CD4-positive, CD25-positive, alpha-beta regulatory T cell (primary cell): ENCODE data around the gene ATOH8. TPM values are rescaled to one million over a fixed set of nuclear protein-coding genes. Genes with fewer than 3 reads are reported as not detected.

Experiments
- ATAC-seq, 2 donors: fragments of 150-1000 bp; cut with Tn5 transposase; one replicate each; pipeline ENCODE4 v1.10.0; 2021; ENCODE audit warnings: low read depth in 2 of 2, moderate number of reproducible peaks in 2 of 2, moderate library complexity in 1 of 2
- DNase-seq, 3 donors: peaks; one replicate each; pipeline versions ENCODE4 v3.0.0 to v3.0.0-alpha.2; 2012 to 2022; ENCODE audit warnings: mixed read lengths in 1 of 3
- H3K27ac ChIP-seq: one replicate; pipeline ENCODE4 v1.7.0; 2013; ENCODE audit warnings: mild to moderate bottlenecking, low read length; ENCODE audit not compliant: insufficient read depth, poor library complexity, severe bottlenecking
- H3K27me3 ChIP-seq: one replicate; pipeline ENCODE4 v1.7.0; 2013; ENCODE audit warnings: low read length; ENCODE audit not compliant: control insufficient read depth, insufficient read depth
- H3K36me3 ChIP-seq: one replicate; pipeline ENCODE4 v1.7.0; 2013; ENCODE audit warnings: mild to moderate bottlenecking, low read length, moderate library complexity; ENCODE audit not compliant: control insufficient read depth, insufficient read depth
- H3K4me1 ChIP-seq: 2 replicates; pipeline ENCODE4 v1.7.0; 2013; ENCODE audit warnings: mild to moderate bottlenecking, low read length; ENCODE audit not compliant: insufficient read depth, control insufficient read depth, poor library complexity, severe bottlenecking
- H3K4me3 ChIP-seq: one replicate; pipeline ENCODE4 v1.7.0; 2013; ENCODE audit warnings: low read depth, mild to moderate bottlenecking, low read length, moderate library complexity
- H3K9me3 ChIP-seq, 2 experiments: 1 replicate in 1 of 2; 2 replicates in 1 of 2; pipeline ENCODE4 v1.7.0; 2013; ENCODE audit warnings: low read length in 2 of 2, mild to moderate bottlenecking in 1 of 2, moderate library complexity in 1 of 2; ENCODE audit not compliant: control insufficient read depth in 2 of 2
- H3K27ac Mint-ChIP-seq, 3 donors: one replicate each; pipeline ENCODE4 v1.8.0; 2020 to 2022; ENCODE audit warnings: mild to moderate bottlenecking in 3 of 3, mixed read lengths in 3 of 3, moderate library complexity in 2 of 3
- H3K27me3 Mint-ChIP-seq: one replicate; pipeline ENCODE4 v1.8.0; 2022; ENCODE audit warnings: mild to moderate bottlenecking, mixed read lengths
- H3K36me3 Mint-ChIP-seq: one replicate; pipeline ENCODE4 v1.8.0; 2020; ENCODE audit warnings: mixed read lengths
- H3K4me1 Mint-ChIP-seq, 4 donors: one replicate each; pipeline ENCODE4 v1.8.0; 2020 to 2022; ENCODE audit warnings: mixed read lengths in 4 of 4, mild to moderate bottlenecking in 1 of 4
- H3K4me3 Mint-ChIP-seq, 4 donors: one replicate each; pipeline ENCODE4 v1.8.0; 2020 to 2022; ENCODE audit warnings: mild to moderate bottlenecking in 4 of 4, mixed read lengths in 4 of 4, moderate library complexity in 3 of 4
- H3K9me3 Mint-ChIP-seq, 7 donors: one replicate each; pipeline ENCODE4 v1.8.0; 2020 to 2022; ENCODE audit warnings: mixed read lengths in 7 of 7, mild to moderate bottlenecking in 3 of 7, moderate library complexity in 2 of 7
- polyA plus RNA-seq, 4 donors: library from polyadenylated mRNA; unstranded; fragments of 300-500 nt; fragmentation: Illumina TruSeq; gene quantifications; one replicate each; pipeline ENCODE4 v1.2.3, GENCODE V29; 2021
- total RNA-seq: library from RNA; stranded (reverse); gene quantifications from one replicate; pipeline ENCODE4 v1.2.3, GENCODE V29; 2022

ATOH8 gene
- total and polyA plus RNA-seq, 5 donors from 2014 or later = not detected

- Mint-ChIP-seq H3K27ac (no peak overlapping the region), H3K9me3 (no peaks in the 10 kb centered on the region), H3K4me3 (no peak overlapping the region), H3K27me3 (peaks cover 19% of the 10 kb centered on the region), H3K36me3 (no peaks in the 10 kb centered on the region), H3K4me1 (no peaks in the 10 kb centered on the region)
- Histone ChIP-seq H3K27me3 (no peaks in the 10 kb centered on the region), H3K27ac (no peak overlapping the region), H3K4me1 (no peaks in the 10 kb centered on the region), H3K36me3 (no peaks in the 10 kb centered on the region), H3K4me3 (no peak overlapping the region), H3K9me3 (no peaks in the 10 kb centered on the region)
- no peak for ATAC-seq
- DNase-seq = no peak
Measured at GRCh38 chr2:85778646-85779379, 25.0 kb downstream of the ATOH8 start.

GRCh38 chr2:85779641-85780315 lies 26.0 kb downstream of the ATOH8 start:
- H3K36me3 ChIP-seq = no peaks in the 10 kb centered on the region
- H3K4me3 ChIP-seq = no peak overlapping the region
- H3K4me1 ChIP-seq = no peaks in the 10 kb centered on the region
- Mint-ChIP-seq H3K4me3 (no peak overlapping the region), H3K4me1 (no peaks in the 10 kb centered on the region), H3K27ac (no peak overlapping the region), H3K9me3 (no peaks in the 10 kb centered on the region), H3K36me3 (no peaks in the 10 kb centered on the region), H3K27me3 (peaks cover 20% of the 10 kb centered on the region)
- no peaks in the 10 kb centered on the region for H3K9me3 ChIP-seq
- H3K27me3 ChIP-seq = no peaks in the 10 kb centered on the region
- DNase-seq = no peak
- H3K27ac ChIP-seq = no peak overlapping the region
- no peak for ATAC-seq

- H3K27me3 ChIP-seq = no peaks in the 10 kb centered on the region
- H3K9me3 Mint-ChIP-seq = no peaks in the 10 kb centered on the region
- DNase-seq (no peak), ATAC-seq (no peak)
- H3K4me3 ChIP-seq = no peak overlapping the region
- no peaks in the 10 kb centered on the region for H3K4me1 Mint-ChIP-seq
- H3K4me1 ChIP-seq = no peaks in the 10 kb centered on the region
- H3K27me3 Mint-ChIP-seq = peaks cover 23% of the 10 kb centered on the region
- H3K27ac ChIP-seq = no peak overlapping the region
- H3K36me3 ChIP-seq = no peaks in the 10 kb centered on the region
- H3K36me3 Mint-ChIP-seq = no peaks in the 10 kb centered on the region
- H3K27ac Mint-ChIP-seq = no peak overlapping the region
- H3K9me3 ChIP-seq = no peaks in the 10 kb centered on the region
- no peak overlapping the region for H3K4me3 Mint-ChIP-seq
Measured at GRCh38 chr2:85780316-85781012, 26.7 kb downstream of the ATOH8 start.

GRCh38 chr2:85781013-85781332 lies 27.2 kb downstream of the ATOH8 start:
- Histone ChIP-seq H3K9me3 (no peaks in the 10 kb centered on the region), H3K27ac (no peak overlapping the region), H3K27me3 (no peaks in the 10 kb centered on the region), H3K4me1 (no peaks in the 10 kb centered on the region), H3K4me3 (no peak overlapping the region), H3K36me3 (no peaks in the 10 kb centered on the region)
- DNase-seq (no peak), ATAC-seq (no peak)
- Mint-ChIP-seq H3K36me3 (no peaks in the 10 kb centered on the region), H3K9me3 (no peaks in the 10 kb centered on the region), H3K27me3 (peaks cover 25% of the 10 kb centered on the region), H3K27ac (no peak overlapping the region), H3K4me1 (no peaks in the 10 kb centered on the region), H3K4me3 (no peak overlapping the region)

- Mint-ChIP-seq H3K27ac (no peak overlapping the region), H3K4me3 (no peak overlapping the region), H3K4me1 (no peaks in the 10 kb centered on the region), H3K9me3 (no peaks in the 10 kb centered on the region), H3K36me3 (no peaks in the 10 kb centered on the region), H3K27me3 (peaks cover 29% of the 10 kb centered on the region)
- no peak overlapping the region for H3K27ac ChIP-seq
- no peak for DNase-seq
- no peak overlapping the region for H3K4me3 ChIP-seq
- H3K9me3 ChIP-seq = no peaks in the 10 kb centered on the region
- H3K4me1 ChIP-seq = no peaks in the 10 kb centered on the region
- ATAC-seq = no peak
- H3K36me3 ChIP-seq = no peaks in the 10 kb centered on the region
- H3K27me3 ChIP-seq = no peaks in the 10 kb centered on the region
Measured at GRCh38 chr2:85783796-85784195, 30.0 kb downstream of the ATOH8 start.

- Histone ChIP-seq H3K27me3 (no peaks in the 10 kb centered on the region), H3K9me3 (no peaks in the 10 kb centered on the region), H3K4me1 (no peaks in the 10 kb centered on the region), H3K27ac (no peak overlapping the region), H3K36me3 (no peaks in the 10 kb centered on the region), H3K4me3 (no peak overlapping the region)
- peaks cover 24% of the 10 kb centered on the region for H3K27me3 Mint-ChIP-seq
- H3K4me3 Mint-ChIP-seq = no peak overlapping the region
- no peaks in the 10 kb centered on the region for H3K4me1 Mint-ChIP-seq
- no peak overlapping the region for H3K27ac Mint-ChIP-seq
- ATAC-seq = no peak
- DNase-seq = no peak
- H3K36me3 Mint-ChIP-seq = no peaks in the 10 kb centered on the region
- H3K9me3 Mint-ChIP-seq = no peaks in the 10 kb centered on the region
Measured at GRCh38 chr2:85784474-85784986, 30.7 kb downstream of the ATOH8 start.

GRCh38 chr2:85785027-85785822 lies 31.4 kb downstream of the ATOH8 start:
- no peak overlapping the region for H3K27ac Mint-ChIP-seq

More at GRCh38 chr2:85785027-85785822, 31.4 kb downstream of the ATOH8 start:
- Histone ChIP-seq H3K27ac (no peak overlapping the region), H3K27me3 (no peaks in the 10 kb centered on the region), H3K4me3 (no peak overlapping the region), H3K4me1 (no peaks in the 10 kb centered on the region), H3K36me3 (no peaks in the 10 kb centered on the region), H3K9me3 (no peaks in the 10 kb centered on the region)
- Mint-ChIP-seq H3K36me3 (no peaks in the 10 kb centered on the region), H3K27me3 (peaks cover 20% of the 10 kb centered on the region), H3K4me3 (no peak overlapping the region), H3K9me3 (no peaks in the 10 kb centered on the region), H3K4me1 (no peaks in the 10 kb centered on the region)
- peak in 1 of 2 donors; percentile 25 for ATAC-seq
- no peak for DNase-seq
